Measurements from ENCODE around the gene HYAL4.
"Not testable (repeated sequence)": the region's sequence is repeated elsewhere in the genome, so short reads cannot be mapped to it uniquely, and the experiment has no call there.

HYAL4 gene

GRCh38 chr7:123844712-123845219 is at the start of gene HYAL4:
TSS of gene HYAL4 (plus strand) at chr7:123845169. CDS start at chr7:123868274, 23,105 bp downstream.
- no peak for DNase-seq

GRCh38 chr7:123795917-123796316 is 49.1 kb upstream of the HYAL4 start:
- no peak for DNase-seq

GRCh38 chr7:123796568-123796967 is 48.4 kb upstream of the HYAL4 start:
- DNase-seq, result no peak

GRCh38 chr7:123797673-123798531 is 47.1 kb upstream of the HYAL4 start:
- DNase-seq, result no peak

GRCh38 chr7:123798532-123799188 is 46.3 kb upstream of the HYAL4 start:
- DNase-seq, result no peak

- no peak for DNase-seq
These were observed 42.7 kb upstream of the HYAL4 start for GRCh38 chr7:123802249-123802648.

- DNase-seq, result no peak
These were observed 39.7 kb upstream of the HYAL4 start for GRCh38 chr7:123805287-123805686.

GRCh38 chr7:123809471-123809870 is 35.5 kb upstream of the HYAL4 start:
- DNase-seq, result no peak

- DNase-seq, result no peak
These were observed 33.9 kb upstream of the HYAL4 start for GRCh38 chr7:123811056-123811455.

GRCh38 chr7:123816916-123817315 is 28.1 kb upstream of the HYAL4 start:
- no peak for DNase-seq

- DNase-seq, result no peak
These were observed 26.0 kb upstream of the HYAL4 start for GRCh38 chr7:123819001-123819400.

GRCh38 chr7:123819795-123820194 is 25.2 kb upstream of the HYAL4 start:
- not testable (repeated sequence) for DNase-seq

GRCh38 chr7:123820864-123821263 is 24.1 kb upstream of the HYAL4 start:
- no peak for DNase-seq

GRCh38 chr7:123821320-123821719 is 23.6 kb upstream of the HYAL4 start:
- DNase-seq, result no peak

GRCh38 chr7:123823898-123824753 is 20.8 kb upstream of the HYAL4 start:
- no peak for DNase-seq

- no peak for DNase-seq
These were observed 20.3 kb upstream of the HYAL4 start for GRCh38 chr7:123824754-123825067.

- DNase-seq, result no peak
These were observed 16.2 kb upstream of the HYAL4 start for GRCh38 chr7:123828805-123829204.

GRCh38 chr7:123836656-123837055 is 8.3 kb upstream of the HYAL4 start:
- DNase-seq, result no peak

GRCh38 chr7:123839106-123839505 is 5.9 kb upstream of the HYAL4 start:
- not testable (repeated sequence) for DNase-seq

GRCh38 chr7:123844142-123844541 is 827 bp upstream of the HYAL4 start:
- not testable (repeated sequence) for DNase-seq

- no peak for DNase-seq
These were observed 851 bp downstream of the HYAL4 start for GRCh38 chr7:123845823-123846216.

GRCh38 chr7:123846217-123846891 is 1.4 kb downstream of the HYAL4 start:
- no peak for DNase-seq

GRCh38 chr7:123847868-123848267 is 2.9 kb downstream of the HYAL4 start:
- no peak for DNase-seq

Measured in activated effector memory CD4-positive, alpha-beta T cell treated with anti-CD3 and anti-CD28 coated beads, Interleukin-2, amount 50 U/mL, for 16 hours (primary cell).